VCaP (cell line): ENCODE measurements around the gene ENPP6.
"Not testable (repeated sequence)": the region's sequence is repeated elsewhere in the genome, so short reads cannot be mapped to it uniquely, and the experiment has no call there.

Source experiments
- H3K27ac ChIP-seq: fragments of 450-650 bp; 2 replicates; pipeline ENCODE4 v1.5.1; 2017
- TF ChIP-seq, protein P1 (sequence below): fragments of 450-650 bp; conservative IDR thresholded peaks from 2 replicates; pipeline ENCODE4 v1.5.1; 2017; ENCODE audit warnings: mild to moderate bottlenecking, moderate library complexity

Gene ENPP6

GRCh38 chr4:184146951-184147350 lies 70.7 kb downstream of the ENPP6 start:
- TF ChIP-seq, protein P1, sequence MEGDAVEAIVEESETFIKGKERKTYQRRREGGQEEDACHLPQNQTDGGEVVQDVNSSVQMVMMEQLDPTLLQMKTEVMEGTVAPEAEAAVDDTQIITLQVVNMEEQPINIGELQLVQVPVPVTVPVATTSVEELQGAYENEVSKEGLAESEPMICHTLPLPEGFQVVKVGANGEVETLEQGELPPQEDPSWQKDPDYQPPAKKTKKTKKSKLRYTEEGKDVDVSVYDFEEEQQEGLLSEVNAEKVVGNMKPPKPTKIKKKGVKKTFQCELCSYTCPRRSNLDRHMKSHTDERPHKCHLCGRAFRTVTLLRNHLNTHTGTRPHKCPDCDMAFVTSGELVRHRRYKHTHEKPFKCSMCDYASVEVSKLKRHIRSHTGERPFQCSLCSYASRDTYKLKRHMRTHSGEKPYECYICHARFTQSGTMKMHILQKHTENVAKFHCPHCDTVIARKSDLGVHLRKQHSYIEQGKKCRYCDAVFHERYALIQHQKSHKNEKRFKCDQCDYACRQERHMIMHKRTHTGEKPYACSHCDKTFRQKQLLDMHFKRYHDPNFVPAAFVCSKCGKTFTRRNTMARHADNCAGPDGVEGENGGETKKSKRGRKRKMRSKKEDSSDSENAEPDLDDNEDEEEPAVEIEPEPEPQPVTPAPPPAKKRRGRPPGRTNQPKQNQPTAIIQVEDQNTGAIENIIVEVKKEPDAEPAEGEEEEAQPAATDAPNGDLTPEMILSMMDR: no peak

GRCh38 chr4:184145596-184145995 lies 72.1 kb downstream of the ENPP6 start:
- no peak overlapping the region for H3K27ac ChIP-seq
- TF ChIP-seq, protein P1: no peak

More at GRCh38 chr4:184146951-184147350, 70.7 kb downstream of the ENPP6 start:
- H3K27ac ChIP-seq: no peak overlapping the region

DNA sequence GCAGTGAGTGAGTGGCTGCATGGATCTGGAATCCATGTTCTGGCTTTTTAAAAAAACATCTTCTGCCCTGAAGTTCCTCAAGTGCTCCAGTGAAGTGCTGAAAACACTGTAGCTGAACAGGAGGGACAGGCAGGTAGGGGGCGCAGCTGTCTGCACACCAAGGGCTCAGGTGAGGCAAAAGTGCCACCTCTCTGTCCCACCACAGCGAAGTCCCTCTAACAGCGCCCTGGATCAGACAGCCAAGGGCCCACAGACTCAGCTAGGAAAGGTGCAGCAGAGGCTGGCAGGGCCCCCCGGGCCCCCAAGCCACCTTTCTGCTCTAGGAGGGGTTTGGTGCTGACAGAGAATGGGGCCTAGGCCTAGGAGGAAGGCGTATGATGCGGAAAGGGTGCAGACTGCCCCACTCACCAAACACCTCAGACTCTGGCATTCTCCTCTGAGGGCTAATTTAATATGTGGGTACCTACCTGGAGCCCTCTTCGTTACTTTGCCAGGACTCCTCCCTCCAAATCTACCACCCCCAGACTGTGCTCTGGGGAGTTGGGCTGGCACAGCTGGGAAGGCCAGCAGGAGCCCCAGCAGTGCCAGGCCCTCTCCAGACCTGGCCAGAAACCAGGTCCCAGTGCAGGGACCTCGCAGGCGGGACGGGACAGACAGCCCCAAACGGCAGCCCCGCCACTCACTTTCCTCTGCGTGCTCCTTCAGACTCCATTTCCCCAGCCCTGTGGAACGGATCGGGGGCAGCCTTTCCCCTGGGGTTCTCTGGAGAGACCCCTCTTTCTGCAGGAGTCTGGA lies 73.7 kb downstream of the ENPP6 start:
- no peak overlapping the region for H3K27ac ChIP-seq
- TF ChIP-seq, protein P1: no peak

- H3K27ac ChIP-seq: no peak overlapping the region
- TF ChIP-seq, protein P1: no peak
These were observed 75.3 kb downstream of the ENPP6 start for GRCh38 chr4:184142121-184143000.

DNA sequence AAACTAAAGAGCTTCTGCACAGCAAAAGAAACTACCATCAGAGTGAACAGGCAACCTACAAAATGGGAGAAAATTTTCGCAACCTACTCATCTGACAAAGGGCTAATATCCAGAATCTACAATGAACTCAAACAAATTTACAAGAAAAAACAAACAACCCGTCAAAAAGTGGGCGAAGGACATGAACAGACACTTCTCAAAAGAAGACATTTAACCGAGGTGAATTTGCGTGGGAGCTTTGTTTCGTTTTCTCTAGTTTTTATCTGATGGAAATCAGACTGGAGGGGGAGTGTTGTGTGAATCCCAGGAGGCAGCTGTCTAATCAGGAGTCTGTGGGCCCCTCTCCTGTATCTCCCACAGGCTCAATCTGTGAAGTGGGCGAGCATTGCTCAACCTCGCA lies 76.8 kb downstream of the ENPP6 start:
- not testable (repeated sequence) for H3K27ac ChIP-seq

DNA sequence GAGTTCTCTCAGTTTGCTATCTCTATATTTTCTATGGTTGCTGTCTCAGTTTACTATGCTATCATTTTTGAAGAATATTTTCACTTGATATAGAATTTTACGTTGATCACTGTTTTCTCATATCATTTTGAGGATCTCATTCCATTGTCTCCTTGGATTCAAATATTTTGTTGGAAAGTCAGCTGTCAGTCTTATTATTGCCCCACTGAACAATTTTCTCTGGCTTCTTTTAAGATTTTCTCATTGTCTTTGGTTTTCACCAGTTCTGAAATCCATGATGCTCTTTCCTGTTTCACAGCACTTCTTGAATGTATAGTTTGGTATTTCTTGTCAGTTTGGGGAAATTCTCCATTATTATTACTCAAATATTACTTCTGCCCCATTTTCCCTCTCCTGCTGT lies 81.1 kb downstream of the ENPP6 start:
- no peak overlapping the region for H3K27ac ChIP-seq
- TF ChIP-seq, protein P1: no peak

DNA sequence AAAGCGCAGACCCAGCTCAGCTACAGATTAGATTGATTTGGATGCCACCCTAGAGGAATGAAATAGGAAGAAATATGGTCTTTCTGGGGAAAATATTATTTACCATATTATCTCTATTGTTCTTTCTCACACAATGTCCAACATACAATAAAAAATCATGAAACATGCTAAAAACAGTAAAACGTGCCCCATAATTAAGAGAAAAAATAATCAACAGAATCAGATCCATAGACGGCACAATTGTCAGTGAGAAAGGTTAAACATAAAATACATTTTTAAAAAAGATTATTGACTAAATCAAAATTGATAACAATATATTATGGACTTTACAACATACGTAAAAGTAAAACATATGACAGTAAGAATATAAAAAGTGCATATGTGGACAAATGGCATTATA lies 90.9 kb downstream of the ENPP6 start:
- no peak overlapping the region for H3K27ac ChIP-seq
- TF ChIP-seq, protein P1: no peak
